D721Med (cell line): ENCODE results near the gene POU2AF3.

ENCODE experiments used
- DNase-seq: peaks from one replicate; pipeline ENCODE4 v3.0.0; 2011; ENCODE audit warnings: low spot score; ENCODE audit not compliant: insufficient read length
- FAIRE-seq: peaks from 2 replicates; lab custom pipeline; 2011; peaks lifted over from hg19 to GRCh38; lab: Jason Lieb, UNC
- CTCF ChIP-seq: IDR thresholded peaks from 2 replicates; pipeline ENCODE4 v1.5.1; 2012; ENCODE audit warnings: mild to moderate bottlenecking, control low read depth; ENCODE audit not compliant: insufficient read depth; ENCODE audit errors: missing control alignments

Gene POU2AF3

GRCh38 chr11:111353776-111354600, 55.6 kb downstream of the POU2AF3 start:
- DNase-seq (no peak), FAIRE-seq (no peak)
- no peak for TF ChIP-seq CTCF

DNA sequence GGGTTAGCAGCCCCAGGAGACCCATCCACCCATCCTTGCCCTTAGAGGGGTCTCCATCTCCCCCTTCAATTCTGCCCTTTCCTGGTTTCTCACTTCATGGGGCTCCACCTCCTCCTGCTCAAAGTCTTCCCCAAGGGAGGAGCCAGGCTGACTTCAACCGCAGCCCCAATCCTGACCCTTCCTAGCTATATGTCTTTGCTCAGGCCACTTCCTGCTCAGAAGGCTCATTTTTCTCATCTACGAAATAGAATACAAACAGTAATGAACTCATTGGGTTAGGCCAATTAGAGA, 56.2 kb downstream of the POU2AF3 start:
- no peak for TF ChIP-seq CTCF
- DNase-seq (no peak), FAIRE-seq (no peak)

DNA sequence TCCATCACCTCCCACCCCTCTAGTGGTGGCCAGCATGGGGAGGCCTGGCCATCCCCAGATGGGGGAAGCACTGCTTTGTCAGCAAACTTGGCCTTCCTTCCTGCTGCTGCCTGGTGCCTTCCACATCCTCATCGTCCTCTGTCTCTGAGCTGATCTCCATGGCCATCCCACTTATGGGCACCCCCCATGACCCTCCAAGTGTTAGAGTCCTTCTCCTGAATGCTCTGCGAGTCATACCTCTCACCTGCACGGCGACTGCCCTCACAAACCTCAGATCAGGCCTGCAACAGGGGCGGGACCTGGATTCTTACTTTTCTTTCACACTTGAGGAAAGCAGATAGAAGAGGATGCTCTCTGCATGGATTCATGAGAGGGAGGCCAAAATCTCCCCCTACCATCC, 56.8 kb downstream of the POU2AF3 start:
- FAIRE-seq (no peak), DNase-seq (no peak)
- no peak for TF ChIP-seq CTCF

DNA sequence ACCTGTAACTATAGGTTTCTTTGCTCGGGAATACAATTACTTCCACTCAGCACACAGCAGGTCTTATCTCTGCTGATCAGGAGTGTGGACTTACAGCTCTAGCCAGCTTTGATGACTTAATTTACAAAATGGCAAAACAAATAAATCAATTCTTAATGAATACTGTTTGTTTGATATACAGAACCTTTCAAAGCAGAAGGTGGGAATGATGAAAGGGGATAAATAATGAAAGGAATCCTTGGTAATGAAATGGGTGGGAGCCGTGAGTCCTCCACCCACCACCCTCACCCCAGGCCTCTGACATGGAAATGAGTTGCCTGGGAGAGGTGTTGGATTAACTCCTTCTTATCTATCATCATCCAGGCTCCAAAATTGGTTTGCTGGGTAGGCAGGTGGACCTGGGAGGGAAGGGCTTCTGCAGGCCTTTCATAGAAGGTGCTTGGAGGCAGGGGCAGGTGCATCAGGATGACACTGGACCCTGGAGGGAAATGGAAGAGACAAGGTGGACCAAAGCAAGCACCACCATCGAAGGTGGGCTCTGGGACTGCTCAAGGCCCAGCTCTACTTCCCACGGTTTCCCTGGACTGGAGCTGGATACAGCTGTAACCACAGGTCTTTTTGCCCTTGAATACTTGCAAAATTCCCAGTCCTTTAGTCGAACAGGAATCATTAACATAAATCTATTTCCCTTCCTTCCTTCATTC, 57.8 kb downstream of the POU2AF3 start:
- no peak for FAIRE-seq
- TF ChIP-seq CTCF = no peak
- DNase-seq = no peak

- DNase-seq (no peak), FAIRE-seq (no peak)
- TF ChIP-seq CTCF = no peak
These were observed 58.3 kb downstream of the POU2AF3 start for GRCh38 chr11:111356660-111357048.

- TF ChIP-seq CTCF = no peak
- DNase-seq (no peak), FAIRE-seq (no peak)
These were observed 59.0 kb downstream of the POU2AF3 start for GRCh38 chr11:111357150-111358037.
